OCI-LY1 (cell line): Measurements from ENCODE around the gene TIAM1.

Source experiments
- H2AFZ ChIP-seq: fragments of 200-600 bp; sonication (generic), shearing (Covaris generic); 2 replicates; pipeline ENCODE4 v1.6.0; 2014; ENCODE audit warnings: antibody characterized with exemption, mild to moderate bottlenecking, low read length
- H3F3A ChIP-seq: fragments of 200-600 bp; sonication (generic), shearing (Covaris generic); 2 replicates; pipeline ENCODE4 v1.6.0; 2014; ENCODE audit warnings: mild to moderate bottlenecking, antibody characterized with exemption, low read length, moderate library complexity; ENCODE audit not compliant: insufficient read depth
- H3K27ac ChIP-seq: fragments of 200-600 bp; sonication (generic); 2 replicates; pipeline ENCODE4 v1.5.1; 2014; ENCODE audit warnings: low read length, mixed run types, mild to moderate bottlenecking, low read depth; ENCODE audit not compliant: poor library complexity, severe bottlenecking
- H3K27me3 ChIP-seq: fragments of 200-600 bp; sonication (generic); 2 replicates; pipeline ENCODE4 v1.6.0; 2014; ENCODE audit warnings: antibody characterized with exemption, mild to moderate bottlenecking, low read length, moderate library complexity; ENCODE audit not compliant: insufficient read depth
- H3K36me3 ChIP-seq: fragments of 200-600 bp; sonication (generic); 2 replicates; pipeline ENCODE4 v1.6.1; 2014; ENCODE audit warnings: mild to moderate bottlenecking, antibody characterized with exemption, low read length, moderate library complexity, mixed read lengths; ENCODE audit not compliant: insufficient read depth
- H3K4me1 ChIP-seq: fragments of 200-600 bp; sonication (generic); 2 replicates; pipeline ENCODE4 v1.5.1; 2014; ENCODE audit warnings: mild to moderate bottlenecking, low read length, moderate library complexity; ENCODE audit not compliant: insufficient read depth, severe bottlenecking
- H3K4me2 ChIP-seq: fragments of 200-600 bp; sonication (generic), shearing (Covaris generic); 2 replicates; pipeline ENCODE4 v1.6.1; 2014; ENCODE audit warnings: low read length
- H3K4me3 ChIP-seq: fragments of 200-600 bp; sonication (generic); 2 replicates; pipeline ENCODE4 v1.5.1; 2014; ENCODE audit warnings: low read length, low read depth, mild to moderate bottlenecking, mixed read lengths; ENCODE audit not compliant: poor library complexity, severe bottlenecking
- H3K79me2 ChIP-seq: fragments of 200-600 bp; shearing (Covaris generic); 2 replicates; pipeline ENCODE4 v1.6.1; 2016; ENCODE audit warnings: mixed run types, low read length, mixed read lengths; ENCODE audit not compliant: insufficient read depth
- H3K9ac ChIP-seq: fragments of 200-600 bp; sonication (generic), shearing (Covaris generic); 2 replicates; pipeline ENCODE4 v1.6.1; 2014; ENCODE audit warnings: mild to moderate bottlenecking, low read length, mixed read lengths
- H3K9me2 ChIP-seq: fragments of 200-600 bp; sonication (generic), shearing (Covaris generic); 2 replicates; pipeline ENCODE4 v1.6.1; 2014; ENCODE audit warnings: low read depth, mild to moderate bottlenecking, low read length, mixed read lengths
- H3K9me3 ChIP-seq: fragments of 200-600 bp; shearing (Covaris generic); 2 replicates; pipeline ENCODE4 v1.6.1; 2014; ENCODE audit warnings: low read length, mixed read lengths
- H4K20me1 ChIP-seq: fragments of 200-600 bp; sonication (generic), shearing (Covaris generic); 2 replicates; pipeline ENCODE4 v1.6.0; 2016; ENCODE audit warnings: mild to moderate bottlenecking, low read length; ENCODE audit not compliant: insufficient read depth
- CTCF ChIP-seq: fragments of 200-600 bp; sonication (generic), shearing (Covaris generic); IDR thresholded peaks from 2 replicates; pipeline ENCODE4 v1.5.1; 2017; ENCODE audit warnings: mild to moderate bottlenecking, antibody characterized with exemption, low read length, moderate library complexity, mixed read lengths
- EZH2 ChIP-seq: fragments of 200-600 bp; sonication (generic), shearing (Covaris generic); IDR thresholded peaks from 2 replicates; pipeline ENCODE4 v1.8.0; 2017; ENCODE audit warnings: borderline replicate concordance, mixed run types, mild to moderate bottlenecking, antibody characterized with exemption, low read length, moderate library complexity, mixed read lengths

The TIAM1 gene

GRCh38 chr21:31343680-31344480, at the start of gene TIAM1:
TIAM1 (minus strand) TSS chr21:31344261; CDS start chr21:31266972, 77,289 bp downstream.
- Histone ChIP-seq H2AFZ (no peak within 1 kb of the TSS), H3K9me2 (no peaks in the 10 kb centered on the region), H3K27ac (no peak within 1 kb of the TSS), H3K9ac (no peak within 1 kb of the TSS), H4K20me1 (no peaks in the 10 kb centered on the region), H3K79me2 (no peaks in the 10 kb centered on the region), H3K9me3 (no peaks in the 10 kb centered on the region), H3K36me3 (no peaks in the 10 kb centered on the region), H3F3A (no peaks in the 10 kb centered on the region), H3K4me3 (no peak within 1 kb of the TSS), H3K4me1 (no peaks in the 10 kb centered on the region), H3K27me3 (no peaks in the 10 kb centered on the region), H3K4me2 (no peak within 1 kb of the TSS)
- TF ChIP-seq CTCF = no peak

GRCh38 chr21:31387560-31388186, 43.6 kb upstream of the TIAM1 start:
- H3K4me1 ChIP-seq = no peaks in the 10 kb centered on the region
- H3K27me3 ChIP-seq = no peaks in the 10 kb centered on the region
- H3K4me3 ChIP-seq = no peak overlapping the region
- H4K20me1 ChIP-seq = no peaks in the 10 kb centered on the region
- no peak overlapping the region for H3K9ac ChIP-seq
- no peaks in the 10 kb centered on the region for H3K79me2 ChIP-seq
- no peak overlapping the region for H3K4me2 ChIP-seq
- H2AFZ ChIP-seq = no peak overlapping the region
- H3F3A ChIP-seq = no peaks in the 10 kb centered on the region
- no peaks in the 10 kb centered on the region for H3K9me3 ChIP-seq
- H3K27ac ChIP-seq = no peak overlapping the region
- TF ChIP-seq CTCF (no peak), EZH2 (no peak)
- no peaks in the 10 kb centered on the region for H3K36me3 ChIP-seq
- H3K9me2 ChIP-seq = no peaks in the 10 kb centered on the region

GRCh38 chr21:31386006-31386405, 41.9 kb upstream of the TIAM1 start:
- Histone ChIP-seq H3F3A (no peaks in the 10 kb centered on the region), H4K20me1 (no peaks in the 10 kb centered on the region), H2AFZ (no peak overlapping the region), H3K9me3 (no peaks in the 10 kb centered on the region), H3K27ac (no peak overlapping the region), H3K4me3 (no peak overlapping the region), H3K36me3 (no peaks in the 10 kb centered on the region), H3K4me1 (no peaks in the 10 kb centered on the region), H3K9ac (no peak overlapping the region), H3K27me3 (no peaks in the 10 kb centered on the region), H3K79me2 (no peaks in the 10 kb centered on the region), H3K9me2 (no peaks in the 10 kb centered on the region), H3K4me2 (no peak overlapping the region)
- no peak for TF ChIP-seq EZH2
- TF ChIP-seq CTCF = no peak
